Parathyroid adenoma (tissue), 2 donors: Measurements from ENCODE around the gene RASL12.

ENCODE experiments used
- H2AFZ ChIP-seq: fragments of 300-600 bp; sonication (generic); one replicate; pipeline ENCODE4 v1.7.0; 2017; ENCODE audit warnings: antibody characterized with exemption, mild to moderate bottlenecking
- H3K27ac ChIP-seq: fragments of 300-600 bp; sonication (generic); one replicate; pipeline ENCODE4 v1.7.0; 2017
- H3K27me3 ChIP-seq: fragments of 300-600 bp; sonication (generic); one replicate; pipeline ENCODE4 v1.7.0; 2017; ENCODE audit warnings: low read length; ENCODE audit not compliant: control insufficient read depth, insufficient read depth
- H3K36me3 ChIP-seq: fragments of 300-600 bp; sonication (generic); one replicate; pipeline ENCODE4 v1.7.0; 2017; ENCODE audit warnings: low read length; ENCODE audit not compliant: control insufficient read depth, insufficient read depth
- H3K4me1 ChIP-seq: fragments of 300-600 bp; sonication (generic); one replicate; pipeline ENCODE4 v1.7.0; 2017; ENCODE audit warnings: control low read depth
- H3K4me2 ChIP-seq: fragments of 300-600 bp; sonication (generic); one replicate; pipeline ENCODE4 v1.7.0; 2017; ENCODE audit warnings: low read length
- H3K4me3 ChIP-seq: fragments of 300-600 bp; sonication (generic); one replicate; pipeline ENCODE4 v1.7.0; 2017; ENCODE audit warnings: low read depth, low read length
- H3K79me2 ChIP-seq: fragments of 300-600 bp; sonication (generic); one replicate; pipeline ENCODE4 v1.7.0; 2017; ENCODE audit warnings: control low read depth
- H3K9ac ChIP-seq: fragments of 300-600 bp; sonication (generic); one replicate; pipeline ENCODE4 v1.7.0; 2017; ENCODE audit warnings: mild to moderate bottlenecking
- H3K9me3 ChIP-seq: fragments of 300-600 bp; sonication (generic); one replicate; pipeline ENCODE4 v1.7.0; 2017; ENCODE audit warnings: low read length; ENCODE audit not compliant: control insufficient read depth
- TF ChIP-seq, protein P1 (sequence below): fragments of 300-600 bp; sonication (generic); IDR thresholded peaks from one replicate; pipeline ENCODE4 v1.7.0; 2017; ENCODE audit warnings: antibody characterized with exemption, mild to moderate bottlenecking
- donor health status: primary hyperparathyroidism.

Gene RASL12

GRCh38 chr15:65081758-65082157 lies 14.0 kb upstream of the RASL12 start:
- H3K4me1 ChIP-seq, result peaks cover 5% of the 10 kb centered on the region
- no peak overlapping the region for H2AFZ ChIP-seq
- no peak overlapping the region for H3K4me2 ChIP-seq
- H3K27me3 ChIP-seq, result no peaks in the 10 kb centered on the region
- no peaks in the 10 kb centered on the region for H3K36me3 ChIP-seq
- H3K79me2 ChIP-seq, result no peaks in the 10 kb centered on the region
- H3K4me3 ChIP-seq, result no peak overlapping the region
- TF ChIP-seq, protein P1, sequence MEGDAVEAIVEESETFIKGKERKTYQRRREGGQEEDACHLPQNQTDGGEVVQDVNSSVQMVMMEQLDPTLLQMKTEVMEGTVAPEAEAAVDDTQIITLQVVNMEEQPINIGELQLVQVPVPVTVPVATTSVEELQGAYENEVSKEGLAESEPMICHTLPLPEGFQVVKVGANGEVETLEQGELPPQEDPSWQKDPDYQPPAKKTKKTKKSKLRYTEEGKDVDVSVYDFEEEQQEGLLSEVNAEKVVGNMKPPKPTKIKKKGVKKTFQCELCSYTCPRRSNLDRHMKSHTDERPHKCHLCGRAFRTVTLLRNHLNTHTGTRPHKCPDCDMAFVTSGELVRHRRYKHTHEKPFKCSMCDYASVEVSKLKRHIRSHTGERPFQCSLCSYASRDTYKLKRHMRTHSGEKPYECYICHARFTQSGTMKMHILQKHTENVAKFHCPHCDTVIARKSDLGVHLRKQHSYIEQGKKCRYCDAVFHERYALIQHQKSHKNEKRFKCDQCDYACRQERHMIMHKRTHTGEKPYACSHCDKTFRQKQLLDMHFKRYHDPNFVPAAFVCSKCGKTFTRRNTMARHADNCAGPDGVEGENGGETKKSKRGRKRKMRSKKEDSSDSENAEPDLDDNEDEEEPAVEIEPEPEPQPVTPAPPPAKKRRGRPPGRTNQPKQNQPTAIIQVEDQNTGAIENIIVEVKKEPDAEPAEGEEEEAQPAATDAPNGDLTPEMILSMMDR, result no peak
- H3K27ac ChIP-seq, result no peak overlapping the region
- H3K9me3 ChIP-seq, result no peaks in the 10 kb centered on the region
- no peak overlapping the region for H3K9ac ChIP-seq

GRCh38 chr15:65081270-65081669 lies 13.5 kb upstream of the RASL12 start:
- no peak overlapping the region for H3K4me2 ChIP-seq
- no peaks in the 10 kb centered on the region for H3K9me3 ChIP-seq
- H3K9ac ChIP-seq, result no peak overlapping the region
- no peaks in the 10 kb centered on the region for H3K79me2 ChIP-seq
- H2AFZ ChIP-seq, result no peak overlapping the region
- no peak overlapping the region for H3K4me3 ChIP-seq
- H3K36me3 ChIP-seq, result no peaks in the 10 kb centered on the region
- peaks cover 5% of the 10 kb centered on the region for H3K4me1 ChIP-seq
- H3K27ac ChIP-seq, result no peak overlapping the region
- TF ChIP-seq, protein P1, result no peak
- no peaks in the 10 kb centered on the region for H3K27me3 ChIP-seq

GRCh38 chr15:65079580-65079979 lies 11.8 kb upstream of the RASL12 start:
- no peaks in the 10 kb centered on the region for H3K36me3 ChIP-seq
- no peaks in the 10 kb centered on the region for H3K79me2 ChIP-seq
- no peak overlapping the region for H3K4me3 ChIP-seq
- no peaks in the 10 kb centered on the region for H3K9me3 ChIP-seq
- H3K27ac ChIP-seq, result no peak overlapping the region
- TF ChIP-seq, protein P1, result no peak
- no peak overlapping the region for H3K9ac ChIP-seq
- no peak overlapping the region for H2AFZ ChIP-seq
- H3K4me2 ChIP-seq, result no peak overlapping the region
- peaks cover 5% of the 10 kb centered on the region for H3K4me1 ChIP-seq
- H3K27me3 ChIP-seq, result no peaks in the 10 kb centered on the region

DNA sequence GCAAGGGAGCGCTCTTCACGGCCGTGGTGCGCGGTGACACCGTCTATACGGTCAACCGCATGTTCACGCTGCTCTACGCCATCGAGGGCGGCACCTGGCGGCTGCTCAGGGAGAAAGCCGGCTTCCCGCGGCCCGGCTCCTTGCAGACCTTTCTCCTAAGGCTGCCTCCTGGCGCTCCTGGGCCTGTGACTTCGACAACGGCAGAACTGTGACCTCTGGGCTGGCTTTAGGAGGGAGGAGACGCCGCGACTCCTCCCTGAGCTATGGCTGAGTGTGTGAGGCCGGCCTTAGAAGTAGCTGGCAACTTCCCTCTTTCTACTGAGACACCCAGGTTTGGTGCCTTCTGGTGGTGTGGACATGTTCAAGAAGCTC lies 10.2 kb upstream of the RASL12 start:
- Histone ChIP-seq H3K4me1 (peaks cover 4% of the 10 kb centered on the region), H3K27me3 (no peaks in the 10 kb centered on the region), H3K79me2 (no peaks in the 10 kb centered on the region), H3K4me2 (no peak overlapping the region), H3K4me3 (no peak overlapping the region), H3K36me3 (no peaks in the 10 kb centered on the region), H3K9me3 (no peaks in the 10 kb centered on the region), H2AFZ (no peak overlapping the region), H3K27ac (no peak overlapping the region), H3K9ac (no peak overlapping the region)
- TF ChIP-seq, protein P1, result peak; percentile 31

DNA sequence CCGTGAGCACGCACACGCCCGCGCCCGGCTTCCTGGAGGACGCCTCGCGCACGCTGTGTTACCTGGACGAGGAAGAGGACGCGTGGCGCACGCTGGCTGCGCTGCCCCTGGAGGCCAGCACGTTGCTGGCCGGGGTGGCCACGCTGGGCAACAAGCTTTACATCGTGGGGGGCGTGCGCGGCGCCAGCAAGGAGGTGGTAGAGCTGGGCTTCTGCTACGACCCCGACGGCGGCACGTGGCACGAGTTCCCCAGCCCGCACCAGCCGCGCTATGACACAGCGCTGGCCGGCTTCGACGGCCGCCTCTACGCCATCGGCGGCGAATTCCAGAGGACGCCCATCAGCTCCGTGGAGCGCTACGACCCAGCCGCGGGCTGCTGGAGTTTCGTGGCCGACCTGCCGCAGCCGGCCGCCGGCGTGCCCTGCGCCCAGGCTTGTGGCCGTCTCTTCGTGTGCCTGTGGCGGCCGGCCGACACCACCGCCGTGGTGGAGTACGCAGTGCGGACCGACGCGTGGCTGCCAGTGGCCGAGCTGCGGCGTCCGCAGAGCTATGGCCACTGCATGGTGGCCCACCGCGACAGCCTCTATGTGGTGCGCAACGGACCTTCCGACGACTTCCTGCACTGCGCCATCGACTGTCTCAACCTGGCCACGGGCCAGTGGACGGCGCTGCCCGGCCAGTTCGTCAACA lies 9.6 kb upstream of the RASL12 start:
- no peaks in the 10 kb centered on the region for H3K79me2 ChIP-seq
- H3K9me3 ChIP-seq, result no peaks in the 10 kb centered on the region
- H3K4me3 ChIP-seq, result no peak overlapping the region
- H3K36me3 ChIP-seq, result no peaks in the 10 kb centered on the region
- H3K9ac ChIP-seq, result no peak overlapping the region
- no peak overlapping the region for H3K4me2 ChIP-seq
- no peaks in the 10 kb centered on the region for H3K4me1 ChIP-seq
- H3K27ac ChIP-seq, result no peak overlapping the region
- H2AFZ ChIP-seq, result no peak overlapping the region
- TF ChIP-seq, protein P1, result no peak
- no peaks in the 10 kb centered on the region for H3K27me3 ChIP-seq
